GM19397 (cell line): ENCODE measurements around the gene RAMAC.
"Not testable (repeated sequence)": the region's sequence is repeated elsewhere in the genome, so short reads cannot be mapped to it uniquely, and the experiment has no call there.

Source experiments
- ATAC-seq: cut with Tn5 transposase; IDR thresholded peaks from one replicate; pipeline ENCODE4 v1.9.1; 2021; ENCODE audit warnings: mild to moderate bottlenecking, moderate library complexity; ENCODE audit not compliant: unreplicated experiment

Gene RAMAC

GRCh38 chr15:83011271-83012075, 25.5 kb downstream of the RAMAC start, which contains the start of gene C15orf40:
Gene C15orf40, minus strand, starts transcription at chr15:83011639. Its CDS starts 32 bp downstream, at chr15:83011607.
- ATAC-seq, result peak; percentile 91

GRCh38 chr15:83012076-83012426, 26.0 kb downstream of the RAMAC start:
- ATAC-seq, result no peak

GRCh38 chr15:83012636-83013035, 26.6 kb downstream of the RAMAC start:
- ATAC-seq, result no peak

- ATAC-seq, result no peak
Observed at GRCh38 chr15:83014205-83014653, 28.2 kb downstream of the RAMAC start.

- no peak for ATAC-seq
Observed at GRCh38 chr15:83015361-83015760, 29.4 kb downstream of the RAMAC start.

GRCh38 chr15:83016906-83017305, 30.9 kb downstream of the RAMAC start:
- ATAC-seq, result no peak

- no peak for ATAC-seq
Observed at GRCh38 chr15:83018436-83018835, 32.4 kb downstream of the RAMAC start.

- no peak for ATAC-seq
Observed at GRCh38 chr15:83030021-83030420, 44.0 kb downstream of the RAMAC start.

GRCh38 chr15:83031234-83031633, 45.2 kb downstream of the RAMAC start:
- not testable (repeated sequence) for ATAC-seq

GRCh38 chr15:83036253-83036652, 50.2 kb downstream of the RAMAC start:
- ATAC-seq, result no peak

GRCh38 chr15:83039206-83039605, 53.2 kb downstream of the RAMAC start:
- no peak for ATAC-seq
